HG02970 (cell line): ENCODE results near the gene XIRP2.

ENCODE experiments used
- ATAC-seq: cut with Tn5 transposase; IDR thresholded peaks from one replicate; pipeline ENCODE4 v1.9.1; 2021; ENCODE audit warnings: mild to moderate bottlenecking, moderate library complexity, moderate number of reproducible peaks; ENCODE audit not compliant: unreplicated experiment, low FRiP score

XIRP2 gene

GRCh38 chr2:166924967-166925366 lies 36.7 kb downstream of the XIRP2 start:
- ATAC-seq: no peak

GRCh38 chr2:166926657-166927056 lies 38.4 kb downstream of the XIRP2 start:
- no peak for ATAC-seq

- ATAC-seq: no peak
Observed at GRCh38 chr2:166932032-166932431, 43.8 kb downstream of the XIRP2 start.

GRCh38 chr2:166934817-166935216 lies 46.5 kb downstream of the XIRP2 start:
- no peak for ATAC-seq

GRCh38 chr2:166942377-166942776 lies 54.1 kb downstream of the XIRP2 start:
- ATAC-seq: no peak

- no peak for ATAC-seq
Observed at GRCh38 chr2:166944909-166945308, 56.6 kb downstream of the XIRP2 start.

- ATAC-seq: no peak
Observed at GRCh38 chr2:166957686-166958085, 69.4 kb downstream of the XIRP2 start.

GRCh38 chr2:166958986-166959481 lies 70.8 kb downstream of the XIRP2 start:
- ATAC-seq: no peak

- no peak for ATAC-seq
Observed at GRCh38 chr2:166959556-166959955, 71.3 kb downstream of the XIRP2 start.

GRCh38 chr2:166960702-166961270 lies 72.5 kb downstream of the XIRP2 start:
- no peak for ATAC-seq

GRCh38 chr2:166961933-166962332 lies 73.7 kb downstream of the XIRP2 start:
- ATAC-seq: no peak

- ATAC-seq: no peak
Observed at GRCh38 chr2:166969486-166969885, 81.2 kb downstream of the XIRP2 start.

- no peak for ATAC-seq
Observed at GRCh38 chr2:166972002-166972401, 83.7 kb downstream of the XIRP2 start.

- no peak for ATAC-seq
Observed at GRCh38 chr2:166972418-166972817, 84.1 kb downstream of the XIRP2 start.

GRCh38 chr2:166984188-166984587 lies 95.9 kb downstream of the XIRP2 start:
- no peak for ATAC-seq

GRCh38 chr2:166984797-166985196 lies 96.5 kb downstream of the XIRP2 start:
- ATAC-seq: no peak

GRCh38 chr2:166994588-166995336 lies 106.5 kb downstream of the XIRP2 start:
- no peak for ATAC-seq

- ATAC-seq: no peak
Observed at GRCh38 chr2:166996465-166996864, 108.2 kb downstream of the XIRP2 start.

- ATAC-seq: no peak
Observed at GRCh38 chr2:167001165-167001564, 112.9 kb downstream of the XIRP2 start.

- ATAC-seq: no peak
Observed at GRCh38 chr2:167005096-167005495, 116.8 kb downstream of the XIRP2 start.

- no peak for ATAC-seq
Observed at GRCh38 chr2:167013227-167013626, 124.9 kb downstream of the XIRP2 start.

- ATAC-seq: no peak
Observed at GRCh38 chr2:167015806-167016205, 127.5 kb downstream of the XIRP2 start.
